Inflammatory macrophage treated with lipopolysaccharide for 4 hours (primary cell): ENCODE results near the gene FDX2.
"Not testable (repeated sequence)": the region's sequence is repeated elsewhere in the genome, so short reads cannot be mapped to it uniquely, and the experiment has no call there.

Source experiments
- DNase-seq: peaks from one replicate; pipeline ENCODE4 v3.0.0-alpha.2; 2020

Gene FDX2

GRCh38 chr19:10283301-10284064 is 32.3 kb downstream of the FDX2 start:
- DNase-seq = no peak

- not testable (repeated sequence) for DNase-seq
Measured at GRCh38 chr19:10282043-10282442, 33.8 kb downstream of the FDX2 start.

GRCh38 chr19:10279737-10280442 is 35.9 kb downstream of the FDX2 start:
- no peak for DNase-seq

- DNase-seq = no peak
Measured at GRCh38 chr19:10278935-10279334, 36.9 kb downstream of the FDX2 start.

- DNase-seq = no peak
Measured at GRCh38 chr19:10277795-10278589, 37.8 kb downstream of the FDX2 start.

- no peak for DNase-seq
Measured at GRCh38 chr19:10274589-10274988, 41.2 kb downstream of the FDX2 start.

- peak; percentile 91 for DNase-seq
Measured at GRCh38 chr19:10271543-10272086, 44.2 kb downstream of the FDX2 start.

GRCh38 chr19:10270616-10271394 is 45.0 kb downstream of the FDX2 start, which contains the start of gene ICAM1:
Gene ICAM1 (plus strand): TSS chr19:10271120. CDS start chr19:10271160, 40 bp downstream.
- peak; percentile 99 for DNase-seq

- peak; percentile 98 for DNase-seq
Measured at GRCh38 chr19:10270180-10270615, 45.6 kb downstream of the FDX2 start.

GRCh38 chr19:10269333-10270179 is 46.3 kb downstream of the FDX2 start:
- DNase-seq = peak; percentile 95

GRCh38 chr19:10268071-10268470 is 47.7 kb downstream of the FDX2 start:
- no peak for DNase-seq

GRCh38 chr19:10266706-10267105 is 49.1 kb downstream of the FDX2 start:
- DNase-seq = no peak

- no peak for DNase-seq
Measured at GRCh38 chr19:10262771-10263170, 53.0 kb downstream of the FDX2 start.

GRCh38 chr19:10260141-10260584 is 55.7 kb downstream of the FDX2 start:
- peak; percentile 33 for DNase-seq
